NK-92 (cell line): Measurements from ENCODE around the gene GOLGA6C.
"Not testable (repeated sequence)": the region's sequence is repeated elsewhere in the genome, so short reads cannot be mapped to it uniquely, and the experiment has no call there.

Experiments used
- DNase-seq: peaks from one replicate; lab custom pipeline; 2025; ENCODE audit not compliant: unreplicated experiment; lab: John Stamatoyannopoulos, UW

GOLGA6C gene

DNA sequence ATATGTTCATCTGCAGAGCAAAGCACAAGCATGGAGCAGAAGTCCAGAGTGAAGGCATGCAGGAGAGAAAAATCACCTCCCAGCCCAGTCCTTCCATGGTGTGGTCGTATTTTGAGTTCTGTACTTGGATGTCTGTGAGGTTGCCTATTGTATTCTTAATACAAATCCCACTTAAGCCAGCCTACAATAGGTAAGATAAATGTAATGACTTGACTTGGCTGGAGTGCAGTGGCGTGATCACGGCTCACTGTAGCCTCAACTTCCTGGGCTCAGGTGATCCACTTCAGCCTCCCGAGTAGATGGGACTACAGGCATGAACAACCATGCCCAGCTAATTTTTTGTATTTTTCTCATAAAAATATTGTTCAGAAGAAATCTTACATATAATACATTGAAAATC, 6.8 kb upstream of the GOLGA6C start:
- not testable (repeated sequence) for DNase-seq

- not testable (repeated sequence) for DNase-seq
Measured at GRCh38 chr15:75252285-75252684, 5.8 kb upstream of the GOLGA6C start.

- DNase-seq = not testable (repeated sequence)
Measured at GRCh38 chr15:75258620-75259343, 648 bp downstream of the GOLGA6C start.

GRCh38 chr15:75259873-75260272, 1.7 kb downstream of the GOLGA6C start:
- DNase-seq = not testable (repeated sequence)

- DNase-seq = not testable (repeated sequence)
Measured at GRCh38 chr15:75273751-75274359, 15.7 kb downstream of the GOLGA6C start.

DNA sequence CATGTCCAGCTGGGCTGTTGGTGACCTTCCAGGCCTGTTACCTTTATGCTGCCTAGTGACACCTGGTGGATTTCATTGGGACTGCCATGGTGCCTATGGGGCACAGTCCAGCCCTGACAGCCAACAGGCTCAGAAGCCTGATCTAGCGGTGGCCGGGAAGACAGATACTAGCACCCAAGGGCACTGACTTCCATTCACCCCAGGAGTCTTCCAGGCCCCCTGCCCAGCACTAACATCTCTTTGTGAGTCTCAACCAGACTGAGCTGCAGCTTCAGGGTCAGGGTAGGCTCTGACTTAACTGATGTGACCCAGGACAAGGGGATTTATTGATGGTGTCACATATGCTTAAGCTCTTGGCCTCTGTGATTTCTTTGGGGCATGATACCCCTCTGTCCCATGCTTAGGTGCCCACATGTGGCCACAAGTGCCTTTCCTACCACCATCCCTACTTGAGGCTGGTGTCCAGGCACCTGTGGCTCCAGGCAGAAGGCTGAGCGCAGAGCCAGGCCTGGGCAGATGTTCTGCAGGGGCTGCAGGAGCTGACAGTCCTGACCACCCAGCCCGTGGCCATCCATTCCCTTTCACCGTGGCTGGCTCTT, 16.5 kb downstream of the GOLGA6C start:
- DNase-seq = not testable (repeated sequence)

DNA sequence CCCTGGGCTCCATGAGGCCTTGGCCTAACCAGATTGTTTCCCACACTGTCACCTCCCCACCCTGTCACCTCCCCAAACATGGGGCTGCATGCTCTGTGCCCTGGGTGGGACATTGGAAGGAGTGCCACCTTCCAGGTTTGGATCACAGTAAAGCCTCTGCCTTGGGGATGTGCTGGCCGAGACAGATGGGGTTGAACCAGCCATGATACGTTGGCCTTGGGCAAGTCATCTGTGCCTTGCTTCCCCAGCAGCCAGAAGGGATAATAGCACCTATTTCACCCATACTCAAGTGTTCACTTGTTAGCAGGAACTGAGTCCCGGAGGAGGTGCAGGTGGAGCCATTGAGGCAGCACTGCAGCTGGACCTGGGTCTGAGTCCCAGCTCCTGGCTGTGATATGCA, 17.5 kb downstream of the GOLGA6C start:
- not testable (repeated sequence) for DNase-seq

- DNase-seq = not testable (repeated sequence)
Measured at GRCh38 chr15:75278497-75278896, 20.4 kb downstream of the GOLGA6C start.

- not testable (repeated sequence) for DNase-seq
Measured at GRCh38 chr15:75282572-75282971, 24.4 kb downstream of the GOLGA6C start, which contains the start of gene GOLGA6D. Gene GOLGA6D, plus strand, starts transcription at chr15:75282835. Its CDS starts 41 bp downstream, at chr15:75282876.

- DNase-seq = not testable (repeated sequence)
Measured at GRCh38 chr15:75284152-75284551, 26.0 kb downstream of the GOLGA6C start.

DNA sequence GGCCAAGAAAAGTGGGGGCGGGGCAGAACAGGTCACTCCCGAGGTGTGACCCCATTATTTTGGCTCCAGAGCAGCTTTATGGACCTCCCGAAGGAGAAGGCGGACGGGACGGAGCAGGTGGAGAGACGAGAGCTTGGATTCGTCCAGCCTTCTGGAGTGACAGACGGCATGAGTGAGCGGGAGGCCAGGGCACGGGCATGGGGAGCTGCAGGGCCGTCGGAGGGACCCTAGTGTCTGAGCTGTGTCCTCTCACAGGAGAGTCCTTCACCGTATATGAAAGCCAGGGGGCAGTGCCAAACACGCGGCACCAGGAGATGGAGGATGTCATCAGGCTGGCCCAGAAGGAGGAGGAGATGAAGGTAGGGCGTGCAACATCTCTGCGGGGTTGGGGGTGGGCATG, 35.5 kb downstream of the GOLGA6C start:
- DNase-seq = not testable (repeated sequence)

- not testable (repeated sequence) for DNase-seq
Measured at GRCh38 chr15:75298541-75299310, 40.6 kb downstream of the GOLGA6C start.

GRCh38 chr15:75299311-75299688, 41.2 kb downstream of the GOLGA6C start:
- DNase-seq = not testable (repeated sequence)

DNA sequence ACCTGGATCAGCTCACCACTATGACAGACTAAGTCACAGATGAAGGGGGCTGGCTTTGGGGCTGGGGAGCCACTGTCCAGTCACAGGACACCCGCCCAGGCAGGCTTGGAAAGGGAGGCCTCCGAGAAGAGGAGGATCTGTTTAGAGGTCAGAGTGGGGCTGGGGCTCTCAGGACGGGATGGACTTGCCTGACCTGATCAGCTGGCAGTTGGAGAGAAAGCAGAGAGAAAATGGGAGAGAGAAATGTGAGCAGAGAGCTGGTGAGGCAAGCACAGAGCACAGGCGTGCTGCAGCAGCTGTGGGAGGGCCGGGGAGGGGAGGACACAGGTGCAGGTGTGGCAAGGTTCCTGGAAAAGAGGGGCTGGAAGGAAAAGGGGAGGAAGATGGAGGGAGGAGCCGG, 41.9 kb downstream of the GOLGA6C start:
- DNase-seq = not testable (repeated sequence)

- no peak for DNase-seq
Measured at GRCh38 chr15:75302318-75302717, 44.2 kb downstream of the GOLGA6C start.

DNA sequence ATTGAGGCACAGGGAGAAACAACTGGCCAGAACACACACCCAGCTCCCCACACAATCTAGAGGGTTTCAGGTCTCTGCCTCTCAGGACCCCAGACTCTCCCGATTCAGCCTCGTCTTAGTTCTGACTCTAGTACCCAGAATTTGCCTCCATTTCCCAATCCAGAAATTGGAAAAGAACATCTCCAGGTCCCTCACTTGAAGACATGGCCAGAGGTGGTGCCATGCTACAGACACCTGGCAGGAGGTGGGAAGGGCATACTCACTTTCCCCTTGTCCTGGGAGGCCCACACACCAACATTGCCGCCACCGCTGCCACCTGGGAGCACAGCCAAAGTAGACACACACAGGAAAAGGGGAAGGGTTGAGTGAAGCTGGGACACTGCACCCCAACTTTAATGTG, 44.6 kb downstream of the GOLGA6C start:
- DNase-seq = not testable (repeated sequence)

GRCh38 chr15:75306188-75306587, 48.1 kb downstream of the GOLGA6C start:
- DNase-seq = no peak

GRCh38 chr15:75307778-75308390, 49.8 kb downstream of the GOLGA6C start:
- no peak for DNase-seq

DNA sequence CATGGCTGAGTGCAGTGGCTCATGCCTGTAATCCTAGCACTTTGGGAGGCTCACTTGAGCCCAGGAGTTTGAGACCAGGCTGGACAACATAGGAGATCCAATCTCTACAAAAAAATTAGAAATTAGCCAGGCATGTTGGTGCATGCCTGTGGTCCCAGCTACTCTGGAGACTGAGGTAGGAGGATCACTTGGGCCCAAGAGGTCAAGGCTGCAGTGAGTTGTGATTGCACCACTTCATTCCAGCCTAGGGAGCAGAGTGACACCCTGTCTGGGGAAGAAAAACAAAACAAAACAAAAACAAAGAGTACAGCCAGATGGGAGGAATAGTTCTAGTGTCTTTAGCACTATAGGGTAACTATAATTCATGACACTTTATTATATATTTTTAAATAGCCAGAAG, 51.6 kb downstream of the GOLGA6C start:
- DNase-seq = no peak

- DNase-seq = not testable (repeated sequence)
Measured at GRCh38 chr15:75312548-75312947, 54.4 kb downstream of the GOLGA6C start.
